ENCODE data around the gene REXO5.

The REXO5 gene

GRCh38 chr16:20768121-20768520 lies 38.2 kb upstream of the REXO5 start:
- Histone ChIP-seq H3K9ac (ENCODE audit: low read depth, low read length) (no peak overlapping the region), H3K27me3 (ENCODE audit: insufficient read depth, low read length) (no peaks in the 10 kb centered on the region), H3K36me3 (ENCODE audit: insufficient read depth, low read length) (no peaks in the 10 kb centered on the region), H3K27ac (ENCODE audit: low read depth, low read length) (no peak overlapping the region), H3K9me3 (ENCODE audit: insufficient read depth, low read depth, low read length) (no peaks in the 10 kb centered on the region), H3K4me3 (ENCODE audit: low read length) (no peak overlapping the region), H3K4me1 (ENCODE audit: insufficient read depth, low read length) (0 out of 2 replicates have a peak, but pooled peaks cover 4% of the 10 kb centered on the region)
- 100% methylated on average over 1 of the region's 1 CpG for WGBS

GRCh38 chr16:20768818-20769217 lies 37.5 kb upstream of the REXO5 start:
- Histone ChIP-seq H3K27me3 (ENCODE audit: insufficient read depth, low read length) (no peaks in the 10 kb centered on the region), H3K27ac (ENCODE audit: low read depth, low read length) (no peak overlapping the region), H3K4me1 (ENCODE audit: insufficient read depth, low read length) (0 out of 2 replicates have a peak, but pooled peaks cover 4% of the 10 kb centered on the region), H3K9me3 (ENCODE audit: insufficient read depth, low read depth, low read length) (no peaks in the 10 kb centered on the region), H3K9ac (ENCODE audit: low read depth, low read length) (no peak overlapping the region), H3K4me3 (ENCODE audit: low read length) (no peak overlapping the region), H3K36me3 (ENCODE audit: insufficient read depth, low read length) (no peaks in the 10 kb centered on the region)
- WGBS, result 97% methylated on average over 1 of the region's 1 CpG

GRCh38 chr16:20773679-20774078 lies 32.6 kb upstream of the REXO5 start:
- H3K27me3 ChIP-seq (ENCODE audit: insufficient read depth, low read length), result no peaks in the 10 kb centered on the region
- H3K4me1 ChIP-seq (ENCODE audit: insufficient read depth, low read length), result no peaks in the 10 kb centered on the region
- no peak overlapping the region for H3K9ac ChIP-seq (ENCODE audit: low read depth, low read length)
- no peak overlapping the region for H3K27ac ChIP-seq (ENCODE audit: low read depth, low read length)
- no peaks in the 10 kb centered on the region for H3K9me3 ChIP-seq (ENCODE audit: insufficient read depth, low read depth, low read length)
- H3K36me3 ChIP-seq (ENCODE audit: insufficient read depth, low read length), result no peaks in the 10 kb centered on the region
- 86% methylated on average over 2 of the region's 3 CpGs for WGBS
- H3K4me3 ChIP-seq (ENCODE audit: low read length), result no peak overlapping the region

DNA sequence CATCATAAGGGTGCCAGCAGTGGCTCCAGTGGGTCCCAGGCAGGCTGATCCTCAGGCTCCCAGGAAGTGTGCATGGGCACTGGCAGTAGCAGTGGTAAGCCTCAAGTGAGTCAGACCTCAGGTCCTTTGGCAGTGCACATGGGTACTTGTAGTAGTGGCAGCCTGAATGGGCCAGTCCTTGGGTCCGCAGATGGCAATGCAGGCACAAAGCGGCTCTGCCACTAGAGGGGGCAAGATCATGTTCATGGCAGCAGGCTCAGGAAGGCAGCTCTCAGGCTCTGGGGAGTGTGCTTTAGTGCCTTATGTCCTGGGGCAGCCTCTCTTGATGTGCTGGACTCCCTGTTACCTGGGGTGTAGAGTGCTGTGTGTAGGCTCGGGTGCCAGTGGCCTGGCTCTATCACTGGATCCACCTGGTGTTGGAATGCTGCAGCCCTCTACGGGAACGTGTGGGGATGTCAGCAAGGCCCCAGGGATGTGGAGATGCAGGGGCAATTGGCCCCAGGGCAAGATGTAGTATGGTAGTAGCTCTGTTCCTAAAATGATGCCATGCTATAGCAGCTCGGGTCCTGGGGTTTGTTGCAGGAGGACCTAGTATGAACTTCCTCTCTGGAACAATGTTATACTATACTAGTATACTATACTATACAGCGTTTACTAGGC lies 31.5 kb upstream of the REXO5 start:
- H3K27me3 ChIP-seq (ENCODE audit: insufficient read depth, low read length), result no peaks in the 10 kb centered on the region
- H3K4me3 ChIP-seq (ENCODE audit: low read length), result no peak overlapping the region
- 49% methylated on average over 5 of the region's 7 CpGs for WGBS
- H3K9ac ChIP-seq (ENCODE audit: low read depth, low read length), result no peak overlapping the region
- H3K4me1 ChIP-seq (ENCODE audit: insufficient read depth, low read length), result no peaks in the 10 kb centered on the region
- no peak overlapping the region for H3K27ac ChIP-seq (ENCODE audit: low read depth, low read length)
- H3K9me3 ChIP-seq (ENCODE audit: insufficient read depth, low read depth, low read length), result no peaks in the 10 kb centered on the region
- H3K36me3 ChIP-seq (ENCODE audit: insufficient read depth, low read length), result no peaks in the 10 kb centered on the region

DNA sequence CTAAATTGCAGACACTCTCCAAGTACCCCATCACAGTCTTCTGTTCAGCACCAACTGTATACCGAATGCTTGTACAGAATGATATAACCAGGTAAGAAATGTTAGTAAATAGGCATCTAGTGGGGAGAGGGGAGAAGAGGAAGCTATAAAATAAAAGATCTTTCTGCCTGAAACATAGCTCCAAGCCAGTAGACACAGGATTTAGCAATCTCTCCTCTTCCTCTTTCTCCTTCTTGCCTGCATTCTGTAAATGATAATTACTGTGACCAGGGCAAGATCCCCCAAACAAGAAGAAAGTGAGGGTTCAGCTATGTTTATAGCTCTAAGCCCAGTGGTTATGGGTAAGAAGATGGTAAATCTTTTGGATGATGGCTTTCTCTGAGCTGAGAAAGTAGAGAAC lies 24.6 kb upstream of the REXO5 start:
- no peak overlapping the region for H3K9ac ChIP-seq (ENCODE audit: low read depth, low read length)
- H3K27ac ChIP-seq (ENCODE audit: low read depth, low read length), result no peak overlapping the region
- WGBS, result no CpG with 5 or more reads among the region's 1 CpG
- no peaks in the 10 kb centered on the region for H3K4me1 ChIP-seq (ENCODE audit: insufficient read depth, low read length)
- no peaks in the 10 kb centered on the region for H3K36me3 ChIP-seq (ENCODE audit: insufficient read depth, low read length)
- H3K4me3 ChIP-seq (ENCODE audit: low read length), result no peak overlapping the region
- H3K9me3 ChIP-seq (ENCODE audit: insufficient read depth, low read depth, low read length), result no peaks in the 10 kb centered on the region
- H3K27me3 ChIP-seq (ENCODE audit: insufficient read depth, low read length), result no peaks in the 10 kb centered on the region

DNA sequence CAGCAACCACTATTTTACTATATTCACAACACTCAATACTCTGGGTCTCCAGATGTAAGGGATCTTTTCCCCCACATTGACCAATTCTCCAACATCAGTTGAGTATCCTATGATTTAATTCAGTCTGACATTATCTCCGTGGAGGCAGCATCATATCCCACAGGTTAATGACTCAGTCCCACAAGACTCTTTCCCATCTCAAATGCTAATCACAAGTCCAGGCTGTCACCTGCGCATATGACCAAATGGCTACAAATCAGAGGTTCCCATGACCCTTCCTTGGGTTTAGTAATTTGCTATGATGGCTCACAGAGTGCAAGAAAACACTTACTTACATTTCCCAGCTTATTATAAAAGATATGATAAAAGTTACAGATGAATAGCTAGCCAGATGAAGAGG lies 23.9 kb upstream of the REXO5 start:
- Histone ChIP-seq H3K9ac (ENCODE audit: low read depth, low read length) (no peak overlapping the region), H3K4me1 (ENCODE audit: insufficient read depth, low read length) (no peaks in the 10 kb centered on the region), H3K4me3 (ENCODE audit: low read length) (no peak overlapping the region), H3K9me3 (ENCODE audit: insufficient read depth, low read depth, low read length) (no peaks in the 10 kb centered on the region), H3K27ac (ENCODE audit: low read depth, low read length) (no peak overlapping the region), H3K36me3 (ENCODE audit: insufficient read depth, low read length) (no peaks in the 10 kb centered on the region), H3K27me3 (ENCODE audit: insufficient read depth, low read length) (no peaks in the 10 kb centered on the region)
- 95% methylated on average over 2 of the region's 2 CpGs for WGBS

DNA sequence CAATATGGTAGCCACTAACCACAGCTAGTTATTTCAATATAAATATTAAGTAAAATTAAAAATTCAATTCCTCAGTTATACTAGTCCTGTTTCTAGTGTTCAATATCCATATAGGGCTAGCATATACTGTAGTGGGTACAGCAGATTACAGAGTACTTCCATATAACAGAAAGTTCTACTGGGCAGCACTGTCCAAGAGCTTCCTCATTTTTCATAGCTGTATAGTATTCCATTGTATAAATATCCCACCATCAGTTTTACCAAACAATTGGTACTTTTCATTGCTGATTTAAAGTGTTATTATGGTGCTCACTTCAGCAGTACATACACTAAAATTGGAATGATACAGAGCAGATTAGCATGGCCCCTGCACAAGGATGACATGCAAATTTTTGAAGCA lies 22.1 kb upstream of the REXO5 start:
- Histone ChIP-seq H3K27ac (ENCODE audit: low read depth, low read length) (no peak overlapping the region), H3K27me3 (ENCODE audit: insufficient read depth, low read length) (no peaks in the 10 kb centered on the region), H3K9ac (ENCODE audit: low read depth, low read length) (no peak overlapping the region), H3K36me3 (ENCODE audit: insufficient read depth, low read length) (no peaks in the 10 kb centered on the region), H3K9me3 (ENCODE audit: insufficient read depth, low read depth, low read length) (no peaks in the 10 kb centered on the region), H3K4me3 (ENCODE audit: low read length) (no peak overlapping the region), H3K4me1 (ENCODE audit: insufficient read depth, low read length) (no peaks in the 10 kb centered on the region)

- Histone ChIP-seq H3K27me3 (ENCODE audit: insufficient read depth, low read length) (no peaks in the 10 kb centered on the region), H3K9me3 (ENCODE audit: insufficient read depth, low read depth, low read length) (no peaks in the 10 kb centered on the region), H3K4me3 (ENCODE audit: low read length) (no peak overlapping the region), H3K27ac (ENCODE audit: low read depth, low read length) (no peak overlapping the region), H3K4me1 (ENCODE audit: insufficient read depth, low read length) (peaks cover 9% of the 10 kb centered on the region; the same call in 1 of the 2 replicates), H3K36me3 (ENCODE audit: insufficient read depth, low read length) (no peaks in the 10 kb centered on the region), H3K9ac (ENCODE audit: low read depth, low read length) (no peak overlapping the region)
These were observed 17.2 kb upstream of the REXO5 start for GRCh38 chr16:20789130-20789529.

DNA sequence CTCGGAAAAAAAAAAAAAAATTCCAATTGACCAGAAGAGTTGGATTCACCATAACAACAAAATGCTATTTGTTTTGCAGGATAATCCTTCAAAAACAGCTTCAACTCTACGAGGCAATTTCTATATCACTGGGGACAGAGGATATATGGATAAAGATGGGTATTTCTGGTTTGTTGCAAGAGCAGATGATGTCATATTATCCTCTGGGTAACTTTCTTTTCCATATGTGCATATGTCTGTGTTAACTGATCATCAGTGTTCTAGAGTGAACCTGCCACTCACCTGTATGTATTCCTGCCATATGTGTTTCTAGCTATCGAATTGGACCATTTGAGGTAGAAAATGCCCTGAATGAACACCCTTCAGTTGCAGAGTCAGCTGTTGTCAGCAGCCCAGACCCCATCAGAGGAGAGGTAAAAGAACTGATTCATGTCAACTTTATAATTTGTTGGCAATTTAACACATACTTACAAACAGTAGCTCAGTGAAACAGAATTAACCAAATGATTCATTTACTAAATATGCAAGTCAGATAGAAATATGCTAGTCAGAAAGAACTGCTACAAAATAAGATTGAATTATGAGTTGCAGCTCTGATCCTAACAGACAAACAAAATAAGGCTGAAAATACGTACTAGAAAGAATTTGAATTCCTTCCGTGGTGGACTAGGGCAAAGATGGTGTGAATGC lies 14.3 kb upstream of the REXO5 start:
- no peaks in the 10 kb centered on the region for H3K27me3 ChIP-seq (ENCODE audit: insufficient read depth, low read length)
- 96% methylated on average over 5 of the region's 5 CpGs for WGBS
- H3K4me3 ChIP-seq (ENCODE audit: low read length), result no peak overlapping the region
- H3K36me3 ChIP-seq (ENCODE audit: insufficient read depth, low read length), result no peaks in the 10 kb centered on the region
- H3K4me1 ChIP-seq (ENCODE audit: insufficient read depth, low read length), result peaks cover 9% of the 10 kb centered on the region; the same call in 1 of the 2 replicates
- no peaks in the 10 kb centered on the region for H3K9me3 ChIP-seq (ENCODE audit: insufficient read depth, low read depth, low read length)
- no peak overlapping the region for H3K27ac ChIP-seq (ENCODE audit: low read depth, low read length)
- H3K9ac ChIP-seq (ENCODE audit: low read depth, low read length), result no peak overlapping the region

DNA sequence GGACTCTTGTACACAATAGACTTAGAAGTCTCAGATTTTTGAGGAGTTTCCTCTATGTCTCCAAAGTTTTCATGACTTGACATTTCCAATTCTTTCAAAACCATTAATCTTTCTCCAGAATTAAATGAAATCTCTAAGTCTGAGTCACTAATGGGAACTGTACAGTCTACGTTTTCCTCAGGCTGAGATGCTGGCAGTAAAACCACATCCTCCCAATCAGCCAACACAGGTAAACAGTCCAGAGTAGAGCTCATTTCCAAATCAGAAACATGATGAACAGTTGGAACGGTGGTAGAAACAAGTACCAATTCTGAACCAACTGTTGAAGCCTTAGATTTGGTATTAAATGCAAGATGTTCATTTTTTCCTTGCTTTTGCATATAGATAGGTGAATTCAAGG lies 8.0 kb upstream of the REXO5 start:
- Histone ChIP-seq H3K36me3 (ENCODE audit: insufficient read depth, low read length) (peaks cover 42% of the 10 kb centered on the region), H3K9me3 (ENCODE audit: insufficient read depth, low read depth, low read length) (no peaks in the 10 kb centered on the region), H3K9ac (ENCODE audit: low read depth, low read length) (no peak overlapping the region), H3K4me3 (ENCODE audit: low read length) (no peak overlapping the region), H3K27ac (ENCODE audit: low read depth, low read length) (no peak overlapping the region), H3K27me3 (ENCODE audit: insufficient read depth, low read length) (no peaks in the 10 kb centered on the region), H3K4me1 (ENCODE audit: insufficient read depth, low read length) (no peaks in the 10 kb centered on the region)
- 93% methylated on average over 2 of the region's 2 CpGs for WGBS

DNA sequence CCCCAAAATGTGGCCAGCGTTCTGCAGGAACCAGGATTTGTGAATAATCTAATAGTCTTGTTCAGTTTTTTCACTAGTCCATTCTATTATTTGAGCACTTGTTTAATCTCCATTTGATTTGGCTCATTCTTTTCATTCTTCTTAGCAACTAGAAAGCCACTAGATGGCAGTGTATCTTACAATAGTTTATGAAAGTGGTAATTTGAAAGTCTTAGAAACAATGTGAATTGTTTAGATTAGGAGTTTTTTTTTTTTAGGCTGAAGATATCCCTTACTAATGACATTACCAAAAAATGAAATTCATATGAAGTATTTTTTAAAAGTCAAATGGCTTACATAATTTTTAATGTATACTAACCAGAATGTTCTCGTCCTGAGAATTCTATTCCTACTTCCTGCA lies 6.7 kb upstream of the REXO5 start:
- Histone ChIP-seq H3K9me3 (ENCODE audit: insufficient read depth, low read depth, low read length) (no peaks in the 10 kb centered on the region), H3K36me3 (ENCODE audit: insufficient read depth, low read length) (peaks cover 42% of the 10 kb centered on the region), H3K27ac (ENCODE audit: low read depth, low read length) (no peak overlapping the region), H3K4me3 (ENCODE audit: low read length) (no peak overlapping the region), H3K9ac (ENCODE audit: low read depth, low read length) (no peak overlapping the region), H3K27me3 (ENCODE audit: insufficient read depth, low read length) (no peaks in the 10 kb centered on the region), H3K4me1 (ENCODE audit: insufficient read depth, low read length) (no peaks in the 10 kb centered on the region)
- WGBS, result 100% methylated on average over 1 of the region's 2 CpGs

Data from HUES64 (cell line).